ENCODE data around the gene KRTAP10-3.
"Not testable (repeated sequence)": the region's sequence is repeated elsewhere in the genome, so short reads cannot be mapped to it uniquely, and the experiment has no call there.

DNA sequence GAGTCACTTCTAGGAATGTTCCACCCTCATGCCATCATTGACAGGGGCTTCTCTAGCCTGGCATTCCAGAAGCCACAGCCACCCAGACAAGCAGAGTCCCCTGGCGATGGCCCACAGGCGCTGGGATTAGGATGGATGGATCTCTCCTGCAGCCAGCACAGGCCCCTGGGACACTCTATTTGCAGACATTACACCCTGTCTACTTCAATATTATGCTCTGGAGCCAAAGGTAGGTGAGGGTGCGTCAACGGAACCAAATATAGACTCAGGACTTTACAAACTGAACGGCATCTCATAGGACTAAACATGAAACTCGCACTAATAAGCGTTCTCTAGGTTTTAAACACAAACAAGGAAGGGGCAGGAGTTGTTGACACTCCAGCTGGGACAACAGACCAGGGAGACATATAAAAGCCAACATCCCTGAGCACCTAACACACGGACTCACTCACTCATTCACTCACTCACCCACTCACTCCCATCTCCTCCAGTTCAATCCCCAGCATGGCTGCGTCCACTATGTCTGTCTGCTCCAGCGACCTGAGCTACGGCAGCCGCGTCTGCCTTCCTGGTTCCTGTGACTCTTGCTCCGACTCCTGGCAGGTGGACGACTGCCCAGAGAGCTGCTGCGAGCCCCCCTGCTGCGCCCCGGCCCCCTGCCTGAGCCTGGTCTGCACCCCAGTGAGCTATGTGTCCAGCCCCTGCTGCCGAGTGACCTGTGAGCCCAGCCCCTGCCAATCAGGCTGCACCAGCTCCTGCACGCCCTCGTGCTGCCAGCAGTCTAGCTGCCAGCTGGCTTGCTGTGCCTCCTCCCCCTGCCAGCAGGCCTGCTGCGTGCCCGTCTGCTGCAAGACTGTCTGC, 41.8 kb upstream of the KRTAP10-3 start, which contains the start of gene KRTAP10-7:
- TF ChIP-seq, protein P1, sequence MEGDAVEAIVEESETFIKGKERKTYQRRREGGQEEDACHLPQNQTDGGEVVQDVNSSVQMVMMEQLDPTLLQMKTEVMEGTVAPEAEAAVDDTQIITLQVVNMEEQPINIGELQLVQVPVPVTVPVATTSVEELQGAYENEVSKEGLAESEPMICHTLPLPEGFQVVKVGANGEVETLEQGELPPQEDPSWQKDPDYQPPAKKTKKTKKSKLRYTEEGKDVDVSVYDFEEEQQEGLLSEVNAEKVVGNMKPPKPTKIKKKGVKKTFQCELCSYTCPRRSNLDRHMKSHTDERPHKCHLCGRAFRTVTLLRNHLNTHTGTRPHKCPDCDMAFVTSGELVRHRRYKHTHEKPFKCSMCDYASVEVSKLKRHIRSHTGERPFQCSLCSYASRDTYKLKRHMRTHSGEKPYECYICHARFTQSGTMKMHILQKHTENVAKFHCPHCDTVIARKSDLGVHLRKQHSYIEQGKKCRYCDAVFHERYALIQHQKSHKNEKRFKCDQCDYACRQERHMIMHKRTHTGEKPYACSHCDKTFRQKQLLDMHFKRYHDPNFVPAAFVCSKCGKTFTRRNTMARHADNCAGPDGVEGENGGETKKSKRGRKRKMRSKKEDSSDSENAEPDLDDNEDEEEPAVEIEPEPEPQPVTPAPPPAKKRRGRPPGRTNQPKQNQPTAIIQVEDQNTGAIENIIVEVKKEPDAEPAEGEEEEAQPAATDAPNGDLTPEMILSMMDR (conservative IDR thresholded peaks at IDR 0.05; ENCODE audit: low read depth in 2 of 2) = not testable (repeated sequence)
- TF ChIP-seq, protein P2, sequence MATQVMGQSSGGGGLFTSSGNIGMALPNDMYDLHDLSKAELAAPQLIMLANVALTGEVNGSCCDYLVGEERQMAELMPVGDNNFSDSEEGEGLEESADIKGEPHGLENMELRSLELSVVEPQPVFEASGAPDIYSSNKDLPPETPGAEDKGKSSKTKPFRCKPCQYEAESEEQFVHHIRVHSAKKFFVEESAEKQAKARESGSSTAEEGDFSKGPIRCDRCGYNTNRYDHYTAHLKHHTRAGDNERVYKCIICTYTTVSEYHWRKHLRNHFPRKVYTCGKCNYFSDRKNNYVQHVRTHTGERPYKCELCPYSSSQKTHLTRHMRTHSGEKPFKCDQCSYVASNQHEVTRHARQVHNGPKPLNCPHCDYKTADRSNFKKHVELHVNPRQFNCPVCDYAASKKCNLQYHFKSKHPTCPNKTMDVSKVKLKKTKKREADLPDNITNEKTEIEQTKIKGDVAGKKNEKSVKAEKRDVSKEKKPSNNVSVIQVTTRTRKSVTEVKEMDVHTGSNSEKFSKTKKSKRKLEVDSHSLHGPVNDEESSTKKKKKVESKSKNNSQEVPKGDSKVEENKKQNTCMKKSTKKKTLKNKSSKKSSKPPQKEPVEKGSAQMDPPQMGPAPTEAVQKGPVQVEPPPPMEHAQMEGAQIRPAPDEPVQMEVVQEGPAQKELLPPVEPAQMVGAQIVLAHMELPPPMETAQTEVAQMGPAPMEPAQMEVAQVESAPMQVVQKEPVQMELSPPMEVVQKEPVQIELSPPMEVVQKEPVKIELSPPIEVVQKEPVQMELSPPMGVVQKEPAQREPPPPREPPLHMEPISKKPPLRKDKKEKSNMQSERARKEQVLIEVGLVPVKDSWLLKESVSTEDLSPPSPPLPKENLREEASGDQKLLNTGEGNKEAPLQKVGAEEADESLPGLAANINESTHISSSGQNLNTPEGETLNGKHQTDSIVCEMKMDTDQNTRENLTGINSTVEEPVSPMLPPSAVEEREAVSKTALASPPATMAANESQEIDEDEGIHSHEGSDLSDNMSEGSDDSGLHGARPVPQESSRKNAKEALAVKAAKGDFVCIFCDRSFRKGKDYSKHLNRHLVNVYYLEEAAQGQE (IDR thresholded peaks at IDR 0.05; ENCODE audit: unreplicated experiment) = not testable (repeated sequence)
- not testable (repeated sequence) for TF ChIP-seq EZH2 (IDR thresholded peaks at IDR 0.05; ENCODE audit: low read depth, unreplicated experiment); ZNF331 (CRISPR knock-in tag; IDR thresholded peaks at IDR 0.05; ENCODE audit: low read depth); EZH2phosphoT487 (IDR thresholded peaks at IDR 0.05; ENCODE audit: unreplicated experiment); POLR2AphosphoS5 (IDR thresholded peaks at IDR 0.05; ENCODE audit: low read depth); NANOG (IDR thresholded peaks at IDR 0.05; ENCODE audit: borderline replicate concordance); STAT1 (IDR thresholded peaks at IDR 0.05; ENCODE audit: unreplicated experiment); JUNB (IDR thresholded peaks at IDR 0.05; ENCODE audit: unreplicated experiment); CREB1 (CRISPR knock-in tag; IDR thresholded peaks at IDR 0.05; ENCODE audit: low read depth); ZNF114 (CRISPR knock-in tag; IDR thresholded peaks at IDR 0.05)
- TF ChIP-seq, protein P3, sequence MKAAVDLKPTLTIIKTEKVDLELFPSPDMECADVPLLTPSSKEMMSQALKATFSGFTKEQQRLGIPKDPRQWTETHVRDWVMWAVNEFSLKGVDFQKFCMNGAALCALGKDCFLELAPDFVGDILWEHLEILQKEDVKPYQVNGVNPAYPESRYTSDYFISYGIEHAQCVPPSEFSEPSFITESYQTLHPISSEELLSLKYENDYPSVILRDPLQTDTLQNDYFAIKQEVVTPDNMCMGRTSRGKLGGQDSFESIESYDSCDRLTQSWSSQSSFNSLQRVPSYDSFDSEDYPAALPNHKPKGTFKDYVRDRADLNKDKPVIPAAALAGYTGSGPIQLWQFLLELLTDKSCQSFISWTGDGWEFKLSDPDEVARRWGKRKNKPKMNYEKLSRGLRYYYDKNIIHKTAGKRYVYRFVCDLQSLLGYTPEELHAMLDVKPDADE (IDR thresholded peaks at IDR 0.05) = not testable (repeated sequence)
- TF ChIP-seq, protein P4, sequence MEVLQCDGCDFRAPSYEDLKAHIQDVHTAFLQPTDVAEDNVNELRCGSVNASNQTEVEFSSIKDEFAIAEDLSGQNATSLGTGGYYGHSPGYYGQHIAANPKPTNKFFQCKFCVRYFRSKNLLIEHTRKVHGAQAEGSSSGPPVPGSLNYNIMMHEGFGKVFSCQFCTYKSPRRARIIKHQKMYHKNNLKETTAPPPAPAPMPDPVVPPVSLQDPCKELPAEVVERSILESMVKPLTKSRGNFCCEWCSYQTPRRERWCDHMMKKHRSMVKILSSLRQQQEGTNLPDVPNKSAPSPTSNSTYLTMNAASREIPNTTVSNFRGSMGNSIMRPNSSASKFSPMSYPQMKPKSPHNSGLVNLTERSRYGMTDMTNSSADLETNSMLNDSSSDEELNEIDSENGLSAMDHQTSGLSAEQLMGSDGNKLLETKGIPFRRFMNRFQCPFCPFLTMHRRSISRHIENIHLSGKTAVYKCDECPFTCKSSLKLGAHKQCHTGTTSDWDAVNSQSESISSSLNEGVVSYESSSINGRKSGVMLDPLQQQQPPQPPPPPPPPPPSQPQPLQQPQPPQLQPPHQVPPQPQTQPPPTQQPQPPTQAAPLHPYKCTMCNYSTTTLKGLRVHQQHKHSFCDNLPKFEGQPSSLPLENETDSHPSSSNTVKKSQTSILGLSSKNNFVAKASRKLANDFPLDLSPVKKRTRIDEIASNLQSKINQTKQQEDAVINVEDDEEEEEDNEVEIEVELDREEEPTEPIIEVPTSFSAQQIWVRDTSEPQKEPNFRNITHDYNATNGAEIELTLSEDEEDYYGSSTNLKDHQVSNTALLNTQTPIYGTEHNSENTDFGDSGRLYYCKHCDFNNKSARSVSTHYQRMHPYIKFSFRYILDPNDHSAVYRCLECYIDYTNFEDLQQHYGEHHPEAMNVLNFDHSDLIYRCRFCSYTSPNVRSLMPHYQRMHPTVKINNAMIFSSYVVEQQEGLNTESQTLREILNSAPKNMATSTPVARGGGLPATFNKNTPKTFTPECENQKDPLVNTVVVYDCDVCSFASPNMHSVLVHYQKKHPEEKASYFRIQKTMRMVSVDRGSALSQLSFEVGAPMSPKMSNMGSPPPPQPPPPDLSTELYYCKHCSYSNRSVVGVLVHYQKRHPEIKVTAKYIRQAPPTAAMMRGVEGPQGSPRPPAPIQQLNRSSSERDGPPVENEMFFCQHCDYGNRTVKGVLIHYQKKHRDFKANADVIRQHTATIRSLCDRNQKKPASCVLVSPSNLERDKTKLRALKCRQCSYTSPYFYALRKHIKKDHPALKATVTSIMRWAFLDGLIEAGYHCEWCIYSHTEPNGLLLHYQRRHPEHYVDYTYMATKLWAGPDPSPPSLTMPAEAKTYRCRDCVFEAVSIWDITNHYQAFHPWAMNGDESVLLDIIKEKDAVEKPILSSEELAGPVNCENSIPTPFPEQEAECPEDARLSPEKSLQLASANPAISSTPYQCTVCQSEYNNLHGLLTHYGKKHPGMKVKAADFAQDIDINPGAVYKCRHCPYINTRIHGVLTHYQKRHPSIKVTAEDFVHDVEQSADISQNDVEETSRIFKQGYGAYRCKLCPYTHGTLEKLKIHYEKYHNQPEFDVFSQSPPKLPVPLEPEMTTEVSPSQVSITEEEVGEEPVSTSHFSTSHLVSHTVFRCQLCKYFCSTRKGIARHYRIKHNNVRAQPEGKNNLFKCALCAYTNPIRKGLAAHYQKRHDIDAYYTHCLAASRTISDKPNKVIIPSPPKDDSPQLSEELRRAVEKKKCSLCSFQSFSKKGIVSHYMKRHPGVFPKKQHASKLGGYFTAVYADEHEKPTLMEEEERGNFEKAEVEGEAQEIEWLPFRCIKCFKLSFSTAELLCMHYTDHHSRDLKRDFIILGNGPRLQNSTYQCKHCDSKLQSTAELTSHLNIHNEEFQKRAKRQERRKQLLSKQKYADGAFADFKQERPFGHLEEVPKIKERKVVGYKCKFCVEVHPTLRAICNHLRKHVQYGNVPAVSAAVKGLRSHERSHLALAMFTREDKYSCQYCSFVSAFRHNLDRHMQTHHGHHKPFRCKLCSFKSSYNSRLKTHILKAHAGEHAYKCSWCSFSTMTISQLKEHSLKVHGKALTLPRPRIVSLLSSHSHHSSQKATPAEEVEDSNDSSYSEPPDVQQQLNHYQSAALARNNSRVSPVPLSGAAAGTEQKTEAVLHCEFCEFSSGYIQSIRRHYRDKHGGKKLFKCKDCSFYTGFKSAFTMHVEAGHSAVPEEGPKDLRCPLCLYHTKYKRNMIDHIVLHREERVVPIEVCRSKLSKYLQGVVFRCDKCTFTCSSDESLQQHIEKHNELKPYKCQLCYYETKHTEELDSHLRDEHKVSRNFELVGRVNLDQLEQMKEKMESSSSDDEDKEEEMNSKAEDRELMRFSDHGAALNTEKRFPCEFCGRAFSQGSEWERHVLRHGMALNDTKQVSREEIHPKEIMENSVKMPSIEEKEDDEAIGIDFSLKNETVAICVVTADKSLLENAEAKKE (CRISPR knock-in tag; IDR thresholded peaks at IDR 0.05) = not testable (repeated sequence)

Measured in GM23338 (cell line).